OCI-LY1 (cell line): ENCODE results near the gene TMEM63B.

Source experiments
- EZH2 ChIP-seq: fragments of 200-600 bp; sonication (generic), shearing (Covaris generic); IDR thresholded peaks from 2 replicates; pipeline ENCODE4 v1.8.0; 2017; ENCODE audit warnings: borderline replicate concordance, mixed run types, mild to moderate bottlenecking, antibody characterized with exemption, low read length, moderate library complexity, mixed read lengths
- TF ChIP-seq, protein P1 (sequence below): fragments of 200-600 bp; sonication (generic), shearing (Covaris generic); IDR thresholded peaks from 2 replicates; pipeline ENCODE4 v1.5.1; 2017; ENCODE audit warnings: mild to moderate bottlenecking, antibody characterized with exemption, low read length, moderate library complexity, mixed read lengths

DNA sequence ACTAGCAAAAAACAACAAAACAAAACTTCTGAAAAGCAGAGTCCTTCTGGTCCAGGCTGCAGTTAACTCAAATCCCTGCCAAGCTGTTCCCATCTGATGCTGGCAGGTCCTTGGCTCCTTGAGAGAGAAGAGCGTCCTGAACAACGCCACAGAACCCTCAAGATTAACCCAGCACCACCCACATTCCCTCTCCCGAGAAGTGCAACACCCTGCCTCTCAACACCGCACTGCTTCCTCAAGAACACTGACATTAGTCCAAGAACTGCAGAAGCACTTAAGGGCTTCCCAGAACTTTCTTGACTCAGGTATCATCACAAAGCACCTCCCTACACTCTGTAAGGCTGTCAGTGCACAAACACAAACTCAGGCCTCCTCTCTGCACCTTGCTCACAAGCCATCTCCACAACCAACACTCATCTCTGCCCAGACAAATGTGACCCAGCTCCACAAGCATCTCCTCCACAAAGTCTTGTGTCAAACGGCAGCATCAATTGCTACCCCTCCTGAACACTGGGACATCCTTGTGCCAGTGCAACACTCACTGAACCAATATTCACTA lies 7.6 kb upstream of the TMEM63B start:
- TF ChIP-seq, protein P1, sequence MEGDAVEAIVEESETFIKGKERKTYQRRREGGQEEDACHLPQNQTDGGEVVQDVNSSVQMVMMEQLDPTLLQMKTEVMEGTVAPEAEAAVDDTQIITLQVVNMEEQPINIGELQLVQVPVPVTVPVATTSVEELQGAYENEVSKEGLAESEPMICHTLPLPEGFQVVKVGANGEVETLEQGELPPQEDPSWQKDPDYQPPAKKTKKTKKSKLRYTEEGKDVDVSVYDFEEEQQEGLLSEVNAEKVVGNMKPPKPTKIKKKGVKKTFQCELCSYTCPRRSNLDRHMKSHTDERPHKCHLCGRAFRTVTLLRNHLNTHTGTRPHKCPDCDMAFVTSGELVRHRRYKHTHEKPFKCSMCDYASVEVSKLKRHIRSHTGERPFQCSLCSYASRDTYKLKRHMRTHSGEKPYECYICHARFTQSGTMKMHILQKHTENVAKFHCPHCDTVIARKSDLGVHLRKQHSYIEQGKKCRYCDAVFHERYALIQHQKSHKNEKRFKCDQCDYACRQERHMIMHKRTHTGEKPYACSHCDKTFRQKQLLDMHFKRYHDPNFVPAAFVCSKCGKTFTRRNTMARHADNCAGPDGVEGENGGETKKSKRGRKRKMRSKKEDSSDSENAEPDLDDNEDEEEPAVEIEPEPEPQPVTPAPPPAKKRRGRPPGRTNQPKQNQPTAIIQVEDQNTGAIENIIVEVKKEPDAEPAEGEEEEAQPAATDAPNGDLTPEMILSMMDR, result no peak
- TF ChIP-seq EZH2, result no peak
